Tibial nerve (tissue), 4 donors: Measurements from ENCODE around the gene USP17L29.
"Not testable (repeated sequence)": the region's sequence is repeated elsewhere in the genome, so short reads cannot be mapped to it uniquely, and the experiment has no call there.

Source experiments
- EP300 ChIP-seq, 2 donors: sonication (generic); formaldehyde crosslinking; IDR thresholded peaks; one replicate each; pipeline ENCODE4 v1.6.1; 2017; ENCODE audit warnings: antibody characterized with exemption in 2 of 2, mild to moderate bottlenecking in 1 of 2
- POLR2A ChIP-seq, 2 donors: fragments of 450-650 bp; IDR thresholded peaks; one replicate each; pipeline ENCODE4 v1.6.1; 2017; ENCODE audit warnings: antibody characterized with exemption in 2 of 2, mild to moderate bottlenecking in 2 of 2, moderate library complexity in 2 of 2
- TF ChIP-seq, protein P1 (sequence below), 5 experiments: fragments of 200-600 bp in 3 of 5; fragments of 450-650 bp in 2 of 5; sonication (generic) in 3 of 5; IDR thresholded peaks; one replicate each; pipeline ENCODE4 v1.5.1; 2016 to 2019; ENCODE audit warnings: antibody characterized with exemption in 5 of 5, mild to moderate bottlenecking in 3 of 5, moderate library complexity in 2 of 5

DNA sequence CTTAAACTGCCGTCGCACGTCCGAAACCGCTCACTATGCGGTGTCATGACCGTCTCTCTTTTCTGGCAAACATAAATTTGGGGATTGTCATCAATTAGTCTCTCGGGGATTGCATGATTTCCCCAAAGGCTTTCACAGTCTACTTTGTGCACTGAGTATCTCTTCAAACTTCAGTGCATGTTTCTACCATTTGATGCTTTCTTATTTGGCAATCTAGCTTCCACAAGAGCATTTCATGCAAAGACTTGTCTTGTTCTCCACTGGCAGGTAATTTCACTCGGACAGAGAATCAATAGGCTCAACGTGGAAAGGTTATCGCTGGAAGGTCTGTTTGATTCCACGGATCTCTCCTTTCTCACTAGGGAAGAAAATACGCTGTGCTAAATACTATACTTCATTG, 29.2 kb upstream of the USP17L29 start:
- TF ChIP-seq, protein P1, sequence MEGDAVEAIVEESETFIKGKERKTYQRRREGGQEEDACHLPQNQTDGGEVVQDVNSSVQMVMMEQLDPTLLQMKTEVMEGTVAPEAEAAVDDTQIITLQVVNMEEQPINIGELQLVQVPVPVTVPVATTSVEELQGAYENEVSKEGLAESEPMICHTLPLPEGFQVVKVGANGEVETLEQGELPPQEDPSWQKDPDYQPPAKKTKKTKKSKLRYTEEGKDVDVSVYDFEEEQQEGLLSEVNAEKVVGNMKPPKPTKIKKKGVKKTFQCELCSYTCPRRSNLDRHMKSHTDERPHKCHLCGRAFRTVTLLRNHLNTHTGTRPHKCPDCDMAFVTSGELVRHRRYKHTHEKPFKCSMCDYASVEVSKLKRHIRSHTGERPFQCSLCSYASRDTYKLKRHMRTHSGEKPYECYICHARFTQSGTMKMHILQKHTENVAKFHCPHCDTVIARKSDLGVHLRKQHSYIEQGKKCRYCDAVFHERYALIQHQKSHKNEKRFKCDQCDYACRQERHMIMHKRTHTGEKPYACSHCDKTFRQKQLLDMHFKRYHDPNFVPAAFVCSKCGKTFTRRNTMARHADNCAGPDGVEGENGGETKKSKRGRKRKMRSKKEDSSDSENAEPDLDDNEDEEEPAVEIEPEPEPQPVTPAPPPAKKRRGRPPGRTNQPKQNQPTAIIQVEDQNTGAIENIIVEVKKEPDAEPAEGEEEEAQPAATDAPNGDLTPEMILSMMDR (IDR thresholded peaks at IDR 0.05) = not testable (repeated sequence)
- TF ChIP-seq POLR2A, EP300 (IDR thresholded peaks at IDR 0.05): not testable (repeated sequence)
